22Rv1 (cell line): Measurements from ENCODE around the gene XCL1.

Experiments
- H3K27ac ChIP-seq: fragments of 450-650 bp; 2 replicates; pipeline ENCODE4 v1.5.1; 2017
- ZFX ChIP-seq: fragments of 450-650 bp; IDR thresholded peaks from 2 replicates; pipeline ENCODE4 v1.6.1; 2017; ENCODE audit warnings: antibody characterized with exemption, borderline replicate concordance
- TF ChIP-seq, protein P1 (sequence below): fragments of 450-650 bp; IDR thresholded peaks from 2 replicates; pipeline ENCODE4 v1.5.1; 2017; ENCODE audit warnings: mild to moderate bottlenecking

XCL1 gene

DNA sequence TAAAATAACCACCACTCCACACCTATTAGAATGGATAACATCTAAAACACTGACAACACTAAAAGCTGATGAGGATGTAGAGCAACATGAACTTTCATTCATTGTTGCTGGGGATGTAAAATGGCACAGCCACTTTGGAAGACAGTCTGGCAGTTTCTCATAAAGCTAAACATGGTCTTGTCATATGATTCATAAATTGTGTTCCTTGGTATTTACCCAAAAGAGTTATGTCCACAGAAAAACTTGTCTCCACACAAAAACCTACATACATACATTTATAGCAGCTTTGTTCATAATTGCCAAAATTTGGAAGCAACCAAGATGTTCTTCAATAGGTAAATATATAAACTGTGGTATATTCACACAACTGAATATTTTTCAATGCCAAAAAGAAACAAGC is 16.0 kb upstream of the XCL1 start:
- TF ChIP-seq ZFX, result no peak
- TF ChIP-seq, protein P1, sequence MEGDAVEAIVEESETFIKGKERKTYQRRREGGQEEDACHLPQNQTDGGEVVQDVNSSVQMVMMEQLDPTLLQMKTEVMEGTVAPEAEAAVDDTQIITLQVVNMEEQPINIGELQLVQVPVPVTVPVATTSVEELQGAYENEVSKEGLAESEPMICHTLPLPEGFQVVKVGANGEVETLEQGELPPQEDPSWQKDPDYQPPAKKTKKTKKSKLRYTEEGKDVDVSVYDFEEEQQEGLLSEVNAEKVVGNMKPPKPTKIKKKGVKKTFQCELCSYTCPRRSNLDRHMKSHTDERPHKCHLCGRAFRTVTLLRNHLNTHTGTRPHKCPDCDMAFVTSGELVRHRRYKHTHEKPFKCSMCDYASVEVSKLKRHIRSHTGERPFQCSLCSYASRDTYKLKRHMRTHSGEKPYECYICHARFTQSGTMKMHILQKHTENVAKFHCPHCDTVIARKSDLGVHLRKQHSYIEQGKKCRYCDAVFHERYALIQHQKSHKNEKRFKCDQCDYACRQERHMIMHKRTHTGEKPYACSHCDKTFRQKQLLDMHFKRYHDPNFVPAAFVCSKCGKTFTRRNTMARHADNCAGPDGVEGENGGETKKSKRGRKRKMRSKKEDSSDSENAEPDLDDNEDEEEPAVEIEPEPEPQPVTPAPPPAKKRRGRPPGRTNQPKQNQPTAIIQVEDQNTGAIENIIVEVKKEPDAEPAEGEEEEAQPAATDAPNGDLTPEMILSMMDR, result no peak

GRCh38 chr1:168561989-168562388 is 14.4 kb upstream of the XCL1 start:
- TF ChIP-seq ZFX, result no peak
- TF ChIP-seq, protein P1, result no peak
- H3K27ac ChIP-seq, result no peak overlapping the region

More for the DNA sequence above, 16.0 kb upstream of the XCL1 start:
- no peak overlapping the region for H3K27ac ChIP-seq

DNA sequence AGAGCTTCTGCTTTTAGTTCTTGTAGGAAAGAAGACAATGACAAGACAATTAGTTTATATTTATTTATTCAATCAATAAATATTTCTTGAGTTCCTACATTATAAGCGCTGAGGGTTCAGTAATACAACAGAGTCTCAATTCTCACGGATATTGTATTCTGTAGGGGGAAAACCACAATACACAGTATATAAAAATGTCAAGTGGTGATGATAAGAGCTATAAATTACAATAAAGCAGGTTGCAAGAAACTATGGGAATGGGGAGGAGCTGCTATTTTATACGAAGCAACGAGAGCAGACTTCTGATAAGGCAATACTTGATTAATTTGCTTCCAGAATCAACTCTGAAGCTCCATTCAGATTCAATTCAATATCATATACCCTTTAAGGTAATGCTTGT is 10.6 kb upstream of the XCL1 start:
- no peak overlapping the region for H3K27ac ChIP-seq

GRCh38 chr1:168567007-168567406 is 9.4 kb upstream of the XCL1 start:
- TF ChIP-seq ZFX, result no peak
- TF ChIP-seq, protein P1, result no peak
- H3K27ac ChIP-seq, result no peak overlapping the region

More for the DNA sequence above, 10.6 kb upstream of the XCL1 start:
- TF ChIP-seq, protein P1, result no peak
- no peak for TF ChIP-seq ZFX

GRCh38 chr1:168567568-168567967 is 8.8 kb upstream of the XCL1 start:
- no peak overlapping the region for H3K27ac ChIP-seq
- TF ChIP-seq, protein P1, result no peak
- no peak for TF ChIP-seq ZFX

DNA sequence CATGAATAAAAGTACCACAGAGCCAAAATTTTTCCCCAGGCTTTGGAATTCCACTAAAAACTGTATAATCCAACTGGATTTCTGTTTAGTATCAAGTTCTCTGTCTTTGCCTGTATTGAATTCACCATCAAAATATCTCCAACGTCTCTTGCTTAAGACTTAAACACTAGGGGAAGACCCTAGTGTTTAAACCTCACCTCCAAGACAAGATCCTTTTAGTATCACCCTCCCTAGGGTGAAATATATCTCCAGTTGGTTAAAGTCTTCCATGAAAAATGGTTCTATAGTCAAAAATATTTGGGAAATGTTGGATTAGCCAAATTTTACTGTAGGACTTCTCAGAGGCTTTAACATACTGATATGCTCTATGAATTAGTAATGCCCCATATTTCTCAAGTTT is 8.1 kb upstream of the XCL1 start:
- H3K27ac ChIP-seq, result no peak overlapping the region
- TF ChIP-seq, protein P1, result no peak

GRCh38 chr1:168570652-168571051 is 5.8 kb upstream of the XCL1 start:
- no peak for TF ChIP-seq ZFX
- TF ChIP-seq, protein P1, result no peak
- H3K27ac ChIP-seq, result no peak overlapping the region
